K562 (cell line): Measurements from ENCODE around the gene SAMD8. TPM values are rescaled to one million over a fixed set of nuclear protein-coding genes. Genes with fewer than 3 reads are reported as not detected.

Source experiments
- DNMT1 ChIP-seq: fragments of 450-650 bp; IDR thresholded peaks from 2 replicates; pipeline ENCODE4 v1.6.1; 2016; ENCODE audit warnings: antibody characterized with exemption, mild to moderate bottlenecking
- ETV6 ChIP-seq, 3 experiments: fragments of 150-350 bp in 1 of 3; sonication (generic) in 1 of 3; formaldehyde crosslinking in 1 of 3; IDR thresholded peaks; 2 replicates each; pipeline versions ENCODE4 v1.6.1 to v1.8.0; 2014 to 2022; ENCODE audit warnings: borderline replicate concordance in 2 of 3, low read depth in 2 of 3, antibody characterized with exemption in 1 of 3, low read length in 1 of 3, mild to moderate bottlenecking in 1 of 3, missing genetic modification reagents in 1 of 3
- HDAC3 ChIP-seq: fragments of 450-650 bp; IDR thresholded peaks from 2 replicates; pipeline ENCODE4 v1.6.1; 2018; ENCODE audit warnings: borderline replicate concordance, mild to moderate bottlenecking, moderate library complexity; ENCODE audit not compliant: partially characterized antibody
- HDAC8 ChIP-seq: fragments of 450-650 bp; IDR thresholded peaks from 2 replicates; pipeline ENCODE4 v1.6.1; 2016; ENCODE audit warnings: mild to moderate bottlenecking, missing genetic modification characterization, moderate library complexity, missing compliant biosample characterization
- MAZ ChIP-seq, 2 experiments: fragments of 450-650 bp in 1 of 2; sonication (generic) in 1 of 2; formaldehyde crosslinking; IDR thresholded peaks in 1 of 2; conservative IDR thresholded peaks in 1 of 2; 2 replicates each; pipeline versions ENCODE4 v1.4.0 to v1.5.0; 2020; ENCODE audit warnings: mild to moderate bottlenecking in 1 of 2, missing genetic modification reagents in 1 of 2
- MNT ChIP-seq, 2 experiments: fragments of 450-650 bp; conservative IDR thresholded peaks; 2 replicates each; pipeline ENCODE4 v1.6.1; 2017; ENCODE audit warnings: mild to moderate bottlenecking in 2 of 2, moderate library complexity in 2 of 2
- NFATC3 ChIP-seq: fragments of 450-650 bp; IDR thresholded peaks from 2 replicates; pipeline ENCODE4 v1.6.1; 2017; ENCODE audit warnings: mild to moderate bottlenecking
- NR0B1 ChIP-seq: fragments of 450-650 bp; IDR thresholded peaks from one replicate; pipeline ENCODE4 v1.6.1; 2018; ENCODE audit warnings: mild to moderate bottlenecking, moderate library complexity; ENCODE audit not compliant: partially characterized antibody
- OTX1 ChIP-seq: fragments of 450-650 bp; formaldehyde crosslinking; IDR thresholded peaks from 2 replicates; pipeline ENCODE4 v1.4.0; 2022; ENCODE audit warnings: mild to moderate bottlenecking
- PHTF2 ChIP-seq: fragments of 250-450 bp; sonication (Bioruptor Pico); IDR thresholded peaks from 2 replicates; pipeline ENCODE4 v1.5.0; 2021; ENCODE audit warnings: mild to moderate bottlenecking
- PRMT5 ChIP-seq: sonication (generic); formaldehyde crosslinking; IDR thresholded peaks from 2 replicates; pipeline ENCODE4 v1.5.0; 2020; ENCODE audit warnings: missing genetic modification reagents
- RNF2 ChIP-seq: sonication (generic); IDR thresholded peaks from 2 replicates; pipeline ENCODE4 v1.6.1; 2016
- SIN3B ChIP-seq: fragments of 450-650 bp; IDR thresholded peaks from 2 replicates; pipeline ENCODE4 v1.6.1; 2017; ENCODE audit warnings: low read depth, mild to moderate bottlenecking, moderate library complexity
- TAF1 ChIP-seq: IDR thresholded peaks from 2 replicates; pipeline ENCODE4 v1.6.1; 2011; ENCODE audit warnings: mild to moderate bottlenecking, low read length, moderate library complexity; ENCODE audit not compliant: insufficient read depth, control insufficient read depth, severe bottlenecking; ENCODE audit errors: extremely low read depth
- TCF15 ChIP-seq: fragments of 250-450 bp; sonication (Bioruptor Pico); IDR thresholded peaks from 2 replicates; pipeline ENCODE4 v1.8.0; 2022; ENCODE audit warnings: moderate library complexity, mild to moderate bottlenecking, inconsistent platforms
- TEAD4 ChIP-seq, 2 experiments: sonication (generic) in 1 of 2; formaldehyde crosslinking in 1 of 2; IDR thresholded peaks; 2 replicates each; pipeline versions ENCODE4 v1.6.1 to v1.8.0; 2012 to 2022; ENCODE audit warnings: borderline replicate concordance in 1 of 2, inconsistent platforms in 1 of 2, low read length in 1 of 2, mild to moderate bottlenecking in 1 of 2, missing genetic modification reagents in 1 of 2
- ZNF551 ChIP-seq: fragments of 250-450 bp; sonication (Bioruptor Pico); IDR thresholded peaks from 2 replicates; pipeline ENCODE4 v1.5.0; 2021; ENCODE audit warnings: mild to moderate bottlenecking, moderate library complexity
- ZNF696 ChIP-seq: fragments of 250-450 bp; sonication (Bioruptor Pico); conservative IDR thresholded peaks from 2 replicates; pipeline ENCODE4 v1.4.0; 2020; ENCODE audit warnings: mild to moderate bottlenecking, moderate library complexity
- ZNF699 ChIP-seq: fragments of 250-450 bp; sonication (Bioruptor Pico); IDR thresholded peaks from 2 replicates; pipeline ENCODE4 v1.8.0; 2021; ENCODE audit warnings: mild to moderate bottlenecking, moderate library complexity; ENCODE audit not compliant: insufficient replicate concordance
- polyA plus RNA-seq, 8 experiments: library from polyadenylated mRNA; depleted of rRNA in 4 of 8; stranded (reverse) in 5 of 8; unstranded in 3 of 8; fragments of >200 nt; fragmentation: Nextera tagmentation in 2 of 8; fragmentation: Illumina TruSeq in 1 of 8; extraction: Ambion mirVana in 2 of 8; extraction: Trizol in 1 of 8; gene quantifications; 2 replicates each; pipeline versions ENCODE4 v1.2.1 to v1.2.3, GENCODE V29; 2011 to 2014; ENCODE audit warnings: inconsistent platforms in 1 of 8, missing spikeins in 1 of 8
- total RNA-seq, 7 experiments: library from RNA; depleted of rRNA in 6 of 7; stranded (reverse); fragments of >200 nt in 6 of 7; fragmentation: Illumina TruSeq in 2 of 7; extraction: Trizol in 2 of 7; gene quantifications; 2 replicates each; pipeline versions ENCODE4 v1.2.1 to v1.2.3, GENCODE V29; 2011 to 2021; ENCODE audit warnings: low replicate concordance in 1 of 7
- TF ChIP-seq, protein P1 (sequence below): sonication (generic); formaldehyde crosslinking; IDR thresholded peaks from 2 replicates; pipeline ENCODE4 v1.5.0; 2020; ENCODE audit warnings: missing genetic modification reagents
- TF ChIP-seq, protein P2 (sequence below): fragments of 450-650 bp; formaldehyde crosslinking; conservative IDR thresholded peaks from 2 replicates; pipeline ENCODE4 v1.4.0; 2022; ENCODE audit warnings: mild to moderate bottlenecking, missing genetic modification characterization

SAMD8 gene
- total and polyA plus RNA-seq, 9 of the 15 experiments (the other 6 are each of a cell fraction or from before 2014, with no cell fraction given) = 2.7 to 16.1 (median 6.2) TPM

DNA sequence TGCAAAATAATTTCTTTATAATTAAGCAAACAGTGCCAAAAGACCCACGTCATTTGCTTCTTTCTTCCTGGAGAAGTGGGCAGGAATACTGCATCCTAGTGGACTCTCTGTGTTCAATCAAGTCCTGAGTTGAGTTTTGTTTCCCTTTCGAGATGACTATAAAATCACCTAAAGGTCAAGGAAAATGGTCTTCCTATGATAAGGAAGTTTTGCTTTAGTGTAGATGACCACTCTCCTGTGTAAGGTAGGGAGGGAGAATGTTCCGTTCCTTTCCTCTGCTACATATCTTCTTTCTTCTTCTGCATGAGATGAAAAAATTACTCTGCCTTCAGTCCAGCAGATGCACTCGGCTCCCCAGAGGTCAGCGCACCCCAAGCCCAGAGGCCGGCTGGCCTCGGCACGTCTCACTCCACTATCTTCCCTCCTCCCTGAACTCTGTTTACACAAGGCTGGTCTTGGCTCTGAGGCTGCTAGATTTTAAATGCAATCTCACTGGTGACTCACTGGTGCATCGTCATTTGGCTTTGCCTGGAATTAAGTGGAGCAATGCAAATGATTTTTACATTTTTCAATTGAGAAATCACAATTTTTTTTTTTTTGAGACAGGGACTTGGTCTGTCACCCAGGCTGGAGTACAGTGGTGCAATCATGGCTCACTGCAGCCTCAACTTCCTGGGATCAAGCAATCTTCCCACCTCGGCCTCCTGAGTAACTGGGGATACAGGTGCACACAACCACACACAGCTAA, 80.5 kb downstream of the SAMD8 start (continued):
- TF ChIP-seq TCF15 (CRISPR knock-in tag) = no peak
- TF ChIP-seq RNF2 = no peak
- TF ChIP-seq OTX1 (CRISPR knock-in tag) = no peak
- TF ChIP-seq MNT (conservative IDR thresholded peaks at IDR 0.05) = peak in 1 of 2 experiments; percentile 82; a peak in 2 of 4 replicates
- peak; percentile 15; the same call in 1 of the 2 replicates for TF ChIP-seq NFATC3
- TF ChIP-seq ZNF699 (CRISPR knock-in tag) = no peak
- TF ChIP-seq HDAC3 = peak; percentile 60
- TF ChIP-seq, protein P1, sequence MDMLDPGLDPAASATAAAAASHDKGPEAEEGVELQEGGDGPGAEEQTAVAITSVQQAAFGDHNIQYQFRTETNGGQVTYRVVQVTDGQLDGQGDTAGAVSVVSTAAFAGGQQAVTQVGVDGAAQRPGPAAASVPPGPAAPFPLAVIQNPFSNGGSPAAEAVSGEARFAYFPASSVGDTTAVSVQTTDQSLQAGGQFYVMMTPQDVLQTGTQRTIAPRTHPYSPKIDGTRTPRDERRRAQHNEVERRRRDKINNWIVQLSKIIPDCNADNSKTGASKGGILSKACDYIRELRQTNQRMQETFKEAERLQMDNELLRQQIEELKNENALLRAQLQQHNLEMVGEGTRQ = no peak
- no peak for TF ChIP-seq PRMT5
- TF ChIP-seq ZNF696 (CRISPR knock-in tag) = 0 out of 2 replicates have a peak, but pooled peaks have one; percentile 3
- no peak for TF ChIP-seq SIN3B
- no peak for TF ChIP-seq HDAC8 (tag)
- TF ChIP-seq TEAD4 (IDR thresholded peaks at IDR 0.05; ENCODE audit: low read length) = peak; percentile 67; the same call in 1 of the 2 replicates
- TF ChIP-seq TEAD4 (CRISPR knock-in tag; IDR thresholded peaks at IDR 0.05; ENCODE audit: borderline replicate concordance) = no peak
- TF ChIP-seq, protein P2, sequence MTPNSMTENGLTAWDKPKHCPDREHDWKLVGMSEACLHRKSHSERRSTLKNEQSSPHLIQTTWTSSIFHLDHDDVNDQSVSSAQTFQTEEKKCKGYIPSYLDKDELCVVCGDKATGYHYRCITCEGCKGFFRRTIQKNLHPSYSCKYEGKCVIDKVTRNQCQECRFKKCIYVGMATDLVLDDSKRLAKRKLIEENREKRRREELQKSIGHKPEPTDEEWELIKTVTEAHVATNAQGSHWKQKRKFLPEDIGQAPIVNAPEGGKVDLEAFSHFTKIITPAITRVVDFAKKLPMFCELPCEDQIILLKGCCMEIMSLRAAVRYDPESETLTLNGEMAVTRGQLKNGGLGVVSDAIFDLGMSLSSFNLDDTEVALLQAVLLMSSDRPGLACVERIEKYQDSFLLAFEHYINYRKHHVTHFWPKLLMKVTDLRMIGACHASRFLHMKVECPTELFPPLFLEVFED = no peak
- TF ChIP-seq MAZ (CRISPR knock-in tag; conservative IDR thresholded peaks at IDR 0.05 in 1 of 2, IDR thresholded peaks at IDR 0.05 in 1 of 2) = peak in 1 of 2 experiments; percentile 47; a peak in 1 of 4 replicates
- no peak for TF ChIP-seq PHTF2 (CRISPR knock-in tag)
- TF ChIP-seq DNMT1 = no peak
- TF ChIP-seq NR0B1 = no peak
- TF ChIP-seq TAF1 = no peak
- TF ChIP-seq ZNF551 (CRISPR knock-in tag) = no peak
- no peak for TF ChIP-seq ETV6 (IDR thresholded peaks at IDR 0.05; ENCODE audit: borderline replicate concordance in 1 of 2, low read depth in 2 of 2, low read length in 1 of 2)
- TF ChIP-seq ETV6 (CRISPR knock-in tag; IDR thresholded peaks at IDR 0.05; ENCODE audit: borderline replicate concordance) = no peak
